Measurements from ENCODE around the gene HOXB9.

Gene HOXB9

GRCh38 chr17:48645639-48646182, 19.6 kb upstream of the HOXB9 start:
- H3K9me3 ChIP-seq (ENCODE audit: low read length): no peaks in the 10 kb centered on the region
- H3K79me2 ChIP-seq (ENCODE audit: insufficient read depth, low read length): no peaks in the 10 kb centered on the region
- no peak overlapping the region for H3K27ac ChIP-seq (ENCODE audit: low read depth, low read length, poor library complexity, severe bottlenecking)
- H3K9ac ChIP-seq (ENCODE audit: low read length): no peak overlapping the region
- no peaks in the 10 kb centered on the region for H3K36me3 ChIP-seq (ENCODE audit: insufficient read depth, low read length)
- TF ChIP-seq EZH2 (IDR thresholded peaks at IDR 0.05; ENCODE audit: borderline replicate concordance, low read length): no peak
- TF ChIP-seq, protein P1, sequence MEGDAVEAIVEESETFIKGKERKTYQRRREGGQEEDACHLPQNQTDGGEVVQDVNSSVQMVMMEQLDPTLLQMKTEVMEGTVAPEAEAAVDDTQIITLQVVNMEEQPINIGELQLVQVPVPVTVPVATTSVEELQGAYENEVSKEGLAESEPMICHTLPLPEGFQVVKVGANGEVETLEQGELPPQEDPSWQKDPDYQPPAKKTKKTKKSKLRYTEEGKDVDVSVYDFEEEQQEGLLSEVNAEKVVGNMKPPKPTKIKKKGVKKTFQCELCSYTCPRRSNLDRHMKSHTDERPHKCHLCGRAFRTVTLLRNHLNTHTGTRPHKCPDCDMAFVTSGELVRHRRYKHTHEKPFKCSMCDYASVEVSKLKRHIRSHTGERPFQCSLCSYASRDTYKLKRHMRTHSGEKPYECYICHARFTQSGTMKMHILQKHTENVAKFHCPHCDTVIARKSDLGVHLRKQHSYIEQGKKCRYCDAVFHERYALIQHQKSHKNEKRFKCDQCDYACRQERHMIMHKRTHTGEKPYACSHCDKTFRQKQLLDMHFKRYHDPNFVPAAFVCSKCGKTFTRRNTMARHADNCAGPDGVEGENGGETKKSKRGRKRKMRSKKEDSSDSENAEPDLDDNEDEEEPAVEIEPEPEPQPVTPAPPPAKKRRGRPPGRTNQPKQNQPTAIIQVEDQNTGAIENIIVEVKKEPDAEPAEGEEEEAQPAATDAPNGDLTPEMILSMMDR (IDR thresholded peaks at IDR 0.05; ENCODE audit: low read length): no peak
- H3K4me3 ChIP-seq (ENCODE audit: low read depth, low read length, poor library complexity, severe bottlenecking): no peak overlapping the region
- H3K9me2 ChIP-seq (ENCODE audit: low read depth, low read length): no peaks in the 10 kb centered on the region
- no peak overlapping the region for H3K4me2 ChIP-seq (ENCODE audit: low read length)
- no peak overlapping the region for H2AFZ ChIP-seq (ENCODE audit: low read length)
- no peaks in the 10 kb centered on the region for H4K20me1 ChIP-seq (ENCODE audit: insufficient read depth, low read length)
- H3K4me1 ChIP-seq (ENCODE audit: insufficient read depth, low read length, severe bottlenecking): no peaks in the 10 kb centered on the region
- H3K27me3 ChIP-seq (ENCODE audit: insufficient read depth, low read length): 0 out of 2 replicates have a peak, but pooled peaks cover 5% of the 10 kb centered on the region
- no peaks in the 10 kb centered on the region for H3F3A ChIP-seq (ENCODE audit: insufficient read depth, low read length)

- Histone ChIP-seq H3K4me3 (ENCODE audit: low read depth, low read length, poor library complexity, severe bottlenecking) (no peak overlapping the region), H3K79me2 (ENCODE audit: insufficient read depth, low read length) (no peaks in the 10 kb centered on the region), H3K9me3 (ENCODE audit: low read length) (no peaks in the 10 kb centered on the region), H3F3A (ENCODE audit: insufficient read depth, low read length) (no peaks in the 10 kb centered on the region), H4K20me1 (ENCODE audit: insufficient read depth, low read length) (no peaks in the 10 kb centered on the region), H3K36me3 (ENCODE audit: insufficient read depth, low read length) (no peaks in the 10 kb centered on the region), H3K27ac (ENCODE audit: low read depth, low read length, poor library complexity, severe bottlenecking) (no peak overlapping the region), H3K4me2 (ENCODE audit: low read length) (no peak overlapping the region), H3K4me1 (ENCODE audit: insufficient read depth, low read length, severe bottlenecking) (no peaks in the 10 kb centered on the region), H3K27me3 (ENCODE audit: insufficient read depth, low read length) (0 out of 2 replicates have a peak, but pooled peaks cover 5% of the 10 kb centered on the region), H2AFZ (ENCODE audit: low read length) (no peak overlapping the region), H3K9ac (ENCODE audit: low read length) (no peak overlapping the region), H3K9me2 (ENCODE audit: low read depth, low read length) (no peaks in the 10 kb centered on the region)
- TF ChIP-seq, protein P1 (IDR thresholded peaks at IDR 0.05; ENCODE audit: low read length): no peak
- no peak for TF ChIP-seq EZH2 (IDR thresholded peaks at IDR 0.05; ENCODE audit: borderline replicate concordance, low read length)
Measured at GRCh38 chr17:48644910-48645557, 18.9 kb upstream of the HOXB9 start.

- no peaks in the 10 kb centered on the region for H3K9me3 ChIP-seq (ENCODE audit: low read length)
- H3K27ac ChIP-seq (ENCODE audit: low read depth, low read length, poor library complexity, severe bottlenecking): no peak overlapping the region
- H3K27me3 ChIP-seq (ENCODE audit: insufficient read depth, low read length): 0 out of 2 replicates have a peak, but pooled peaks cover 5% of the 10 kb centered on the region
- H3K9ac ChIP-seq (ENCODE audit: low read length): no peak overlapping the region
- no peak overlapping the region for H3K4me2 ChIP-seq (ENCODE audit: low read length)
- H3K4me1 ChIP-seq (ENCODE audit: insufficient read depth, low read length, severe bottlenecking): no peaks in the 10 kb centered on the region
- no peaks in the 10 kb centered on the region for H3K36me3 ChIP-seq (ENCODE audit: insufficient read depth, low read length)
- no peak overlapping the region for H2AFZ ChIP-seq (ENCODE audit: low read length)
- no peaks in the 10 kb centered on the region for H4K20me1 ChIP-seq (ENCODE audit: insufficient read depth, low read length)
- H3K4me3 ChIP-seq (ENCODE audit: low read depth, low read length, poor library complexity, severe bottlenecking): no peak overlapping the region
- no peaks in the 10 kb centered on the region for H3K9me2 ChIP-seq (ENCODE audit: low read depth, low read length)
- no peaks in the 10 kb centered on the region for H3F3A ChIP-seq (ENCODE audit: insufficient read depth, low read length)
- TF ChIP-seq, protein P1 (IDR thresholded peaks at IDR 0.05; ENCODE audit: low read length): no peak
- TF ChIP-seq EZH2 (IDR thresholded peaks at IDR 0.05; ENCODE audit: borderline replicate concordance, low read length): no peak
- H3K79me2 ChIP-seq (ENCODE audit: insufficient read depth, low read length): no peaks in the 10 kb centered on the region
Measured at GRCh38 chr17:48644159-48644558, 18.0 kb upstream of the HOXB9 start.

Measured in OCI-LY1 (cell line).